Measurements from ENCODE around the gene HEMK1. TPM values are rescaled to one million over a fixed set of nuclear protein-coding genes. Genes with fewer than 3 reads are reported as not detected.

The HEMK1 gene
- total and polyA plus RNA-seq, 2 donors (not counting 1 experiment from before 2014, with no cell fraction given): 34.2 to 43.0 TPM

DNA sequence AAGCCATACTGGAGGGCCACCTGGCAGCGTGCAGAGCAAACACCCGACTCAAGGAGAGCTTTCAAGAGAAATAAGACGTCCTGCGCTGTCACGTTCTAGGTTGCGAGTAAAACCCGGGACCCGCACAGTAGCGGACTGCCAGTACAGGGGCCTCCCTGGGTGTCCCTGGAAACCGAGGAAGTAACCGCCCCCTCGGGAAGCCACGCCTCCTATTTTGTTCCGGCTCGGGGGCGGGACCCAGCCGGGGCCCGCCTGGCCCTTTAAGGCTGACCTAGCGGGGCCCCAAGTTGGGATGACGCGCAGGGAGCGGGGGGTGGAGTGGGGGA lies 47.4 kb downstream of the HEMK1 start:
- peak overlapping the region; percentile 90 for H3K27ac Mint-ChIP-seq
- peak overlapping the region; percentile 93 for H2AFZ ChIP-seq (ENCODE audit: insufficient read depth, low read depth, low read length, poor library complexity, severe bottlenecking)
- H3K9ac ChIP-seq (ENCODE audit: low read length): peak overlapping the region; percentile 76
- WGBS (ENCODE audit: insufficient coverage): 1% methylated on average over 11 of the region's 22 CpGs
- ChIA-PET CTCF (interaction anchor here (0.5 to 17.6 kb wide), 24 partner anchors 8 to 1183 kb away, joined by 3 to 541 read pairs (median 6); partner anchors contain the start of genes C3orf18, DCAF1, HEMK1 and MANF), POLR2A (interaction anchor here (0.7 to 2.3 kb wide), 2 partner anchors 11 to 47 kb away, joined by 4 to 25 read pairs; partner anchors contain the start of gene HEMK1)
- H3K79me2 ChIP-seq (ENCODE audit: control insufficient read depth, insufficient read depth, low read length): peaks cover 19% of the 10 kb centered on the region
- peaks cover 56% of the 10 kb centered on the region for H3K4me1 Mint-ChIP-seq
- TF ChIP-seq EZH2 (IDR thresholded peaks at IDR 0.05; ENCODE audit: borderline replicate concordance, insufficient read depth, low read depth, low read length, poor library complexity, severe bottlenecking): no peak
- TF ChIP-seq, protein P1, sequence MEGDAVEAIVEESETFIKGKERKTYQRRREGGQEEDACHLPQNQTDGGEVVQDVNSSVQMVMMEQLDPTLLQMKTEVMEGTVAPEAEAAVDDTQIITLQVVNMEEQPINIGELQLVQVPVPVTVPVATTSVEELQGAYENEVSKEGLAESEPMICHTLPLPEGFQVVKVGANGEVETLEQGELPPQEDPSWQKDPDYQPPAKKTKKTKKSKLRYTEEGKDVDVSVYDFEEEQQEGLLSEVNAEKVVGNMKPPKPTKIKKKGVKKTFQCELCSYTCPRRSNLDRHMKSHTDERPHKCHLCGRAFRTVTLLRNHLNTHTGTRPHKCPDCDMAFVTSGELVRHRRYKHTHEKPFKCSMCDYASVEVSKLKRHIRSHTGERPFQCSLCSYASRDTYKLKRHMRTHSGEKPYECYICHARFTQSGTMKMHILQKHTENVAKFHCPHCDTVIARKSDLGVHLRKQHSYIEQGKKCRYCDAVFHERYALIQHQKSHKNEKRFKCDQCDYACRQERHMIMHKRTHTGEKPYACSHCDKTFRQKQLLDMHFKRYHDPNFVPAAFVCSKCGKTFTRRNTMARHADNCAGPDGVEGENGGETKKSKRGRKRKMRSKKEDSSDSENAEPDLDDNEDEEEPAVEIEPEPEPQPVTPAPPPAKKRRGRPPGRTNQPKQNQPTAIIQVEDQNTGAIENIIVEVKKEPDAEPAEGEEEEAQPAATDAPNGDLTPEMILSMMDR (IDR thresholded peaks at IDR 0.05): no peak
- H3K9me3 Mint-ChIP-seq (ENCODE audit: insufficient read depth): no peaks in the 10 kb centered on the region
- H3K4me3 Mint-ChIP-seq: peak overlapping the region; percentile 86
- no peaks in the 10 kb centered on the region for H3K9me3 ChIP-seq (ENCODE audit: control extremely low read depth in 1 of 3, control insufficient read depth in 2 of 3, insufficient read depth in 1 of 3, low read length in 2 of 3)
- H3K27me3 Mint-ChIP-seq: no peaks in the 10 kb centered on the region
- no peaks in the 10 kb centered on the region for H4K20me1 ChIP-seq (ENCODE audit: control insufficient read depth, insufficient read depth, low read length, poor library complexity, severe bottlenecking)
- intact Hi-C loops (cut with micrococcal nuclease): loop anchor here (1.0 to 10.0 kb wide), 8 partner anchors 47 to 1178 kb away; partner anchors contain the start of genes HEMK1, MANF and TEX264
- DNase-seq (peak; percentile 96), ATAC-seq (ENCODE audit: low read depth) (peak; percentile 76)
- H3K36me3 ChIP-seq (replicated peaks in 1 of 2; ENCODE audit: control extremely low read depth in 1 of 2, control insufficient read depth in 1 of 2, extremely low read depth in 1 of 2, insufficient read depth in 2 of 2, low read length in 1 of 2): peaks cover 0 to 3% of the 10 kb centered on the region in 2 experiments
- H3K27ac ChIP-seq (ENCODE audit: low read length in 2 of 2): peak overlapping the region; percentile 30 to 66
- peak overlapping the region; percentile 94 for H3K4me2 ChIP-seq (replicated peaks; ENCODE audit: low read depth, low read length, poor library complexity, severe bottlenecking)
- H3K4me1 ChIP-seq (ENCODE audit: control insufficient read depth in 2 of 2, insufficient read depth in 2 of 2, low read length in 2 of 2): peaks cover 31 to 51% of the 10 kb centered on the region in 2 donors
- H3K4me3 ChIP-seq (ENCODE audit: control extremely low read depth in 1 of 5, extremely low read depth in 1 of 5, insufficient read depth in 1 of 5, low read depth in 2 of 5, low read length in 4 of 5): peak overlapping the region; percentile 78 to 93 (median 86)
- no peaks in the 10 kb centered on the region for H3K27me3 ChIP-seq (replicated peaks in 1 of 4; ENCODE audit: control extremely low read depth in 1 of 4, control insufficient read depth in 3 of 4, insufficient read depth in 4 of 4, low read length in 3 of 4)

DNA sequence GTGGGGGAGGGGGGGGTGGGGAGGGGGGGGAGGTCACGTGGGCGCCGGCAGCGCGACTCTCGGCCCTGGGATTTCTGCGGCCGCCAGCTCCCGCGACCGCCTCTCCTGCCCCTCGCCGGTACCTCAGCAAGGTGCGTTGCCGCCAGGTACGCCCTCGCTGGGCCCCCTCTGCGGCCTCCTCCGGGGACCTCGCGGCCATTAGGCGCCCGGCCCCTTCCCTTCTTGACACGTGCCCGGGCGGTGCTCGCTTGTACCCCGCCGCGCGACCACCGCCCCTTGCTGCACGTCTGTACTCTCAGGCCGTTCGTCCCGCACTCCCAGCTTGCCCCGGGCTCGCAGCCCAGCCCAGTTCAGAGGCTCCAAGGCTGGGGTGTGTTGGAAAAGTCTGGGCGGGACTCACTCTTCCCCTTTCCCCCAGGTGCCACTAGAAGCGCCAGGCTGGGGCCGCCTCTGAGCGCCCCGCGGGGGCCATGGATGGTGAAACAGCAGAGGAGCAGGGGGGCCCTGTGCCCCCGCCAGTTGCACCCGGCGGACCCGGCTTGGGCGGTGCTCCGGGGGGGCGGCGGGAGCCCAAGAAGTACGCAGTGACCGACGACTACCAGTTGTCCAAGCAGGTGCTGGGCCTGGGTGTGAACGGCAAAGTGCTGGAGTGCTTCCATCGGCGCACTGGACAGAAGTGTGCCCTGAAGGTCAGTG lies 47.9 kb downstream of the HEMK1 start, which contains the start of gene MAPKAPK3:
Gene MAPKAPK3 (plus strand): TSS at position 56 of the 696 bp plus-strand sequence. CDS start 415 bp downstream, at position 471.
- POLR2A ChIA-PET: interaction anchor here (0.7 to 2.3 kb wide), 3 partner anchors 10 to 48 kb away, joined by 3 to 25 read pairs (median 4); partner anchors contain the start of gene HEMK1
- Histone ChIP-seq H3K9me3 (ENCODE audit: control extremely low read depth in 1 of 3, control insufficient read depth in 2 of 3, insufficient read depth in 1 of 3, low read length in 2 of 3) (no peaks in the 10 kb centered on the region), H3K27ac (ENCODE audit: low read length in 2 of 2) (peak within 1 kb of the TSS; percentile 70 to 83), H3K4me2 (replicated peaks; ENCODE audit: low read depth, low read length, poor library complexity, severe bottlenecking) (peak within 1 kb of the TSS; percentile 96), H2AFZ (ENCODE audit: insufficient read depth, low read depth, low read length, poor library complexity, severe bottlenecking) (peak within 1 kb of the TSS; percentile 93), H3K79me2 (ENCODE audit: control insufficient read depth, insufficient read depth, low read length) (peaks cover 19% of the 10 kb centered on the region), H3K4me1 (ENCODE audit: control insufficient read depth in 2 of 2, insufficient read depth in 2 of 2, low read length in 2 of 2) (peaks cover 30 to 48% of the 10 kb centered on the region in 2 donors), H3K9ac (ENCODE audit: low read length) (peak within 1 kb of the TSS; percentile 81), H3K27me3 (replicated peaks in 1 of 4; ENCODE audit: control extremely low read depth in 1 of 4, control insufficient read depth in 3 of 4, insufficient read depth in 4 of 4, low read length in 3 of 4) (no peaks in the 10 kb centered on the region), H4K20me1 (ENCODE audit: control insufficient read depth, insufficient read depth, low read length, poor library complexity, severe bottlenecking) (no peaks in the 10 kb centered on the region), H3K36me3 (replicated peaks in 1 of 2; ENCODE audit: control extremely low read depth in 1 of 2, control insufficient read depth in 1 of 2, extremely low read depth in 1 of 2, insufficient read depth in 2 of 2, low read length in 1 of 2) (peaks cover 0 to 3% of the 10 kb centered on the region in 2 experiments), H3K4me3 (ENCODE audit: control extremely low read depth in 1 of 5, extremely low read depth in 1 of 5, insufficient read depth in 1 of 5, low read depth in 2 of 5, low read length in 4 of 5) (peak within 1 kb of the TSS; percentile 78 to 93 (median 86))
- under 1% methylated on average over 48 of the region's 58 CpGs for WGBS (ENCODE audit: insufficient coverage)
- peaks cover 51% of the 10 kb centered on the region for H3K4me1 Mint-ChIP-seq
- no peak for DNase-seq
- intact Hi-C loops (cut with micrococcal nuclease): loop anchor here (1.0 to 10.0 kb wide), 2 partner anchors 252 to 1178 kb away; no protein-coding TSS in a partner anchor
- peak within 1 kb of the TSS; percentile 92 for H3K27ac Mint-ChIP-seq
- TF ChIP-seq, protein P1 (IDR thresholded peaks at IDR 0.05): no peak
- TF ChIP-seq EZH2 (IDR thresholded peaks at IDR 0.05; ENCODE audit: borderline replicate concordance, insufficient read depth, low read depth, low read length, poor library complexity, severe bottlenecking): no peak
- ATAC-seq (ENCODE audit: low read depth): peak; percentile 15
- H3K4me3 Mint-ChIP-seq: peak within 1 kb of the TSS; percentile 86
- no peaks in the 10 kb centered on the region for H3K9me3 Mint-ChIP-seq (ENCODE audit: insufficient read depth)
- CTCF ChIA-PET: interaction anchor here (0.6 to 17.6 kb wide), 16 partner anchors 11 to 1182 kb away, joined by 3 to 541 read pairs (median 14); partner anchors contain the start of genes C3orf18, DCAF1, HEMK1 and MANF
- no peaks in the 10 kb centered on the region for H3K27me3 Mint-ChIP-seq

All from B cell (primary cell).